HL-60 (cell line): ENCODE results near the gene B4GALT6.

Experiments used
- DNase-seq, 2 experiments: peaks; one replicate each; pipeline ENCODE4 v3.0.0-alpha.2; 2010 to 2020; ENCODE audit warnings: low read depth in 1 of 2, low spot score in 1 of 2
- H3K27ac ChIP-seq: fragments of 250-450 bp; sonication (Bioruptor Pico); replicated peaks from 2 replicates; pipeline ENCODE4 v1.5.1; 2020; ENCODE audit warnings: mild to moderate bottlenecking, moderate library complexity
- H3K27me3 ChIP-seq: fragments of 250-450 bp; sonication (Bioruptor Pico); 2 replicates; pipeline ENCODE4 v1.5.1; 2021; ENCODE audit warnings: mild to moderate bottlenecking, moderate library complexity; ENCODE audit not compliant: insufficient read depth, poor library complexity, severe bottlenecking
- H3K4me3 ChIP-seq: replicated peaks from 2 replicates; pipeline ENCODE4 v1.5.1; 2011; ENCODE audit warnings: mild to moderate bottlenecking, control low read depth, low read length; ENCODE audit not compliant: insufficient read depth
- GABPA ChIP-seq: IDR thresholded peaks from 2 replicates; pipeline ENCODE4 v1.6.1; 2012; ENCODE audit warnings: low read depth
- POLR2AphosphoS5 ChIP-seq: IDR thresholded peaks from 2 replicates; pipeline ENCODE4 v1.6.1; 2012; ENCODE audit warnings: low read depth
- REST ChIP-seq: IDR thresholded peaks from 2 replicates; pipeline ENCODE4 v1.6.1; 2012; ENCODE audit warnings: low read depth; ENCODE audit not compliant: insufficient replicate concordance
- SPI1 ChIP-seq: IDR thresholded peaks from 2 replicates; pipeline ENCODE4 v1.6.1; 2012; ENCODE audit warnings: low read depth, mild to moderate bottlenecking, borderline replicate concordance
- TF ChIP-seq, protein P1 (sequence below): IDR thresholded peaks from one replicate; pipeline ENCODE4 v1.5.1; 2011; ENCODE audit warnings: low read length, control low read depth, inconsistent platforms; ENCODE audit not compliant: insufficient read depth

B4GALT6 gene

GRCh38 chr18:31618801-31619200 lies 65.6 kb downstream of the B4GALT6 start:
- TF ChIP-seq, protein P1, sequence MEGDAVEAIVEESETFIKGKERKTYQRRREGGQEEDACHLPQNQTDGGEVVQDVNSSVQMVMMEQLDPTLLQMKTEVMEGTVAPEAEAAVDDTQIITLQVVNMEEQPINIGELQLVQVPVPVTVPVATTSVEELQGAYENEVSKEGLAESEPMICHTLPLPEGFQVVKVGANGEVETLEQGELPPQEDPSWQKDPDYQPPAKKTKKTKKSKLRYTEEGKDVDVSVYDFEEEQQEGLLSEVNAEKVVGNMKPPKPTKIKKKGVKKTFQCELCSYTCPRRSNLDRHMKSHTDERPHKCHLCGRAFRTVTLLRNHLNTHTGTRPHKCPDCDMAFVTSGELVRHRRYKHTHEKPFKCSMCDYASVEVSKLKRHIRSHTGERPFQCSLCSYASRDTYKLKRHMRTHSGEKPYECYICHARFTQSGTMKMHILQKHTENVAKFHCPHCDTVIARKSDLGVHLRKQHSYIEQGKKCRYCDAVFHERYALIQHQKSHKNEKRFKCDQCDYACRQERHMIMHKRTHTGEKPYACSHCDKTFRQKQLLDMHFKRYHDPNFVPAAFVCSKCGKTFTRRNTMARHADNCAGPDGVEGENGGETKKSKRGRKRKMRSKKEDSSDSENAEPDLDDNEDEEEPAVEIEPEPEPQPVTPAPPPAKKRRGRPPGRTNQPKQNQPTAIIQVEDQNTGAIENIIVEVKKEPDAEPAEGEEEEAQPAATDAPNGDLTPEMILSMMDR: no peak
- TF ChIP-seq POLR2AphosphoS5 (no peak), SPI1 (no peak), REST (no peak), GABPA (no peak)

DNA sequence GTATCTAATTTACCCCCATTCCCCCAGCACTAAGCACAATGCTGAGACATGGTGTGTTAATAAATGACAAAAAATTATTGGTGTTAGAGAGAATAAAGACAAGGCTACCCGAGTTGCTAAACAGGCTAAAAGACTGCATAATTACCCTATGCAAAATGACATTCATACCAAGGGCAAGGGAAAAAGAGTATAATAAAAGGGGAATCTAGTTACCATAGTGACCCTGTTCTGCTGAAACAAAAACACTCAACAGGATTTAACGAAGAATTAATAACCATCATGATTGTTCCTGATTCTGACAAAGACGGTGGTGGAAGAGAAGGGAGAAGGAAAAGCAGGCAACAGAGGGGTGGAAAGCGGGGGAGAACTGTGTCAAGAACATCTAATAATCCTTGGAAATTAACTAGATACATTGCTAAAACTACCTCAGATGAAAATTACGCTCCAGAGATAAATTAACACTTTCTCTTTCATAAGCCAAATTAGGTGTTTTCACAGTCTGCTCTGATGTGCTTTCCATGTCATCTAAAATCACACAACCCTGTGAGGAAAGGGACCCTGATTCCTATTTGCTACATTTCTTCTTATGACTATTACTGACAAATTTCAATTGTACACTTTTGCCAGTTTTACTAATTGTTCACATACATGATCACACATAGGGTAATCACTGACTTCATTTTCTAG lies 67.2 kb downstream of the B4GALT6 start:
- Histone ChIP-seq H3K4me3 (no peak overlapping the region), H3K27me3 (no peaks in the 10 kb centered on the region), H3K27ac (no peak overlapping the region)
- DNase-seq: no peak
- TF ChIP-seq SPI1 (no peak), GABPA (no peak), POLR2AphosphoS5 (no peak)
- TF ChIP-seq, protein P1: no peak

More at GRCh38 chr18:31618801-31619200, 65.6 kb downstream of the B4GALT6 start:
- DNase-seq: no peak
- Histone ChIP-seq H3K27me3 (no peaks in the 10 kb centered on the region), H3K27ac (no peak overlapping the region), H3K4me3 (no peak overlapping the region)

- Histone ChIP-seq H3K27ac (no peak overlapping the region), H3K4me3 (no peak overlapping the region), H3K27me3 (no peaks in the 10 kb centered on the region)
- DNase-seq: no peak
- TF ChIP-seq, protein P1: no peak
- TF ChIP-seq REST (no peak), SPI1 (no peak), GABPA (no peak), POLR2AphosphoS5 (no peak)
Observed at GRCh38 chr18:31616586-31616985, 67.8 kb downstream of the B4GALT6 start.

DNA sequence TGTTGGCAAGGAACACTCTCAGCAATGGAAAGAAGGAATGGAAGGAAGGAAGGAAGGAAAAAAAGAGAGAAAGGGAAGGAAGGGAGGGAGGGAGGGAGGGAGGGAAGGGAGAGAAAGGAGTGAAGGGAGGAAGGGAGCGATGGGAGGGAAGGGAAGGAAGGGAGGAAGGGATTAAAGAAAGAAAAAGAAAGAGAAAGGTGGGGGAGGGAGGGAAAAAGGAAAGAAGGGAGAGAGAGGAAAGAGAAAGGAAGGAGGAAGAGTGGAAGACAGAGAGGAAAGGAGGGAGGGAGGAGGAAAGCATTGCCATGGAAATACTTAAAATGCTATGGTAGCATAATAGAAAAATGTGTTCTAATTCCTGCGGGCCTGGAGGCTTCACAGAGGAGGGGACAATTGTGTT lies 70.3 kb downstream of the B4GALT6 start:
- no peak for TF ChIP-seq POLR2AphosphoS5
- no peak for TF ChIP-seq GABPA
- TF ChIP-seq SPI1: no peak
- no peak for TF ChIP-seq REST
- TF ChIP-seq, protein P1: no peak
- H3K4me3 ChIP-seq: no peak overlapping the region

More for the DNA sequence above, 70.3 kb downstream of the B4GALT6 start:
- no peaks in the 10 kb centered on the region for H3K27me3 ChIP-seq
- no peak overlapping the region for H3K27ac ChIP-seq
- DNase-seq: no peak
